AG09309 (cell line): ENCODE measurements around the gene HTR4.
"Not testable (repeated sequence)": the region's sequence is repeated elsewhere in the genome, so short reads cannot be mapped to it uniquely, and the experiment has no call there.

Experiments
- DNase-seq: peaks from one replicate; pipeline ENCODE4 v3.0.0-alpha.2; 2010; ENCODE audit warnings: low read depth
- H3K4me3 ChIP-seq: 2 replicates; pipeline ENCODE4 v1.5.1; 2011; ENCODE audit warnings: mild to moderate bottlenecking, low read depth, low read length, moderate library complexity; ENCODE audit not compliant: control insufficient read depth
- TF ChIP-seq, protein P1 (sequence below): IDR thresholded peaks from 2 replicates; pipeline ENCODE4 v1.5.1; 2011; ENCODE audit warnings: mild to moderate bottlenecking, low read depth, low read length, inconsistent platforms; ENCODE audit not compliant: insufficient read depth, control insufficient read depth; ENCODE audit errors: missing control alignments

HTR4 gene

DNA sequence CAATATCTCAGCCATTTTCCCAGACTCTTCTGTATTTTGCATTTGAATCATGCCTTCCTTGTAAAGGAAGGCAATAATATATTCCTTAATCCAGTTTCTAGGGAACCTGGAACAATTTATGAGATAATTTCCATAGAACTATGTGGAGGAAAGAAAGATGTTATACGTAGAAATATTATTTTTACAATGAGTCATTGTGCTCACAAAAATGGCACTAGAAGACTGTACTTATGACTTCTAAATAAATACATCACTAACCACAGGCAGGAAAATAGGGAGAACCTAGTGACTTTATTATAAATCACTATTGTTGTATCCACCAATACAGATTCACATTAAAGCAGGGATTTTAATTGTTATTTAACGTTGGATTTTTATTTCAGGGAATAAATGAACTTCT is 182.9 kb downstream of the HTR4 start:
- TF ChIP-seq, protein P1, sequence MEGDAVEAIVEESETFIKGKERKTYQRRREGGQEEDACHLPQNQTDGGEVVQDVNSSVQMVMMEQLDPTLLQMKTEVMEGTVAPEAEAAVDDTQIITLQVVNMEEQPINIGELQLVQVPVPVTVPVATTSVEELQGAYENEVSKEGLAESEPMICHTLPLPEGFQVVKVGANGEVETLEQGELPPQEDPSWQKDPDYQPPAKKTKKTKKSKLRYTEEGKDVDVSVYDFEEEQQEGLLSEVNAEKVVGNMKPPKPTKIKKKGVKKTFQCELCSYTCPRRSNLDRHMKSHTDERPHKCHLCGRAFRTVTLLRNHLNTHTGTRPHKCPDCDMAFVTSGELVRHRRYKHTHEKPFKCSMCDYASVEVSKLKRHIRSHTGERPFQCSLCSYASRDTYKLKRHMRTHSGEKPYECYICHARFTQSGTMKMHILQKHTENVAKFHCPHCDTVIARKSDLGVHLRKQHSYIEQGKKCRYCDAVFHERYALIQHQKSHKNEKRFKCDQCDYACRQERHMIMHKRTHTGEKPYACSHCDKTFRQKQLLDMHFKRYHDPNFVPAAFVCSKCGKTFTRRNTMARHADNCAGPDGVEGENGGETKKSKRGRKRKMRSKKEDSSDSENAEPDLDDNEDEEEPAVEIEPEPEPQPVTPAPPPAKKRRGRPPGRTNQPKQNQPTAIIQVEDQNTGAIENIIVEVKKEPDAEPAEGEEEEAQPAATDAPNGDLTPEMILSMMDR: no peak
- no peak overlapping the region for H3K4me3 ChIP-seq
- no peak for DNase-seq

DNA sequence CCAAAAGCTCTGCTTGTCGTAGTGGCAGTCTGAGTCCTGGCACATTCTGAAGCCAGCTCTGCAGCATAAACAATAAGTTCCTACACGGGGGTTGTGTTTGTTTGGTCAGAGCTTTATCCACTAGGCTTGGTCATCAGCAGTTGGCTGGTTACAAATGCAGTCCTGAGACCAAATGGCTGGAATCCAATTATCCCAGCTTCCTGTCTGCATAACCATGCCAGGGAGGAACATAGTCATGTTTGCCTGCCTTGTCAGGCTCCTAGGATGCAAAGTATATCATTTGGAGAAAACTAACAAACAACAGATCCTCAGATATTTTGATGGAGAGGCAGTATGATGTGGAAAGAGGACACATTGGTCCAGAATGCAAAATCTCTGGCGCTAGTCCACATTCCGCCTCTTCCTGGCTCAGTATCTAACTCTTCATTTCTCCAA is 184.8 kb downstream of the HTR4 start:
- no peak overlapping the region for H3K4me3 ChIP-seq
- TF ChIP-seq, protein P1: no peak
- DNase-seq: peak; percentile 17

DNA sequence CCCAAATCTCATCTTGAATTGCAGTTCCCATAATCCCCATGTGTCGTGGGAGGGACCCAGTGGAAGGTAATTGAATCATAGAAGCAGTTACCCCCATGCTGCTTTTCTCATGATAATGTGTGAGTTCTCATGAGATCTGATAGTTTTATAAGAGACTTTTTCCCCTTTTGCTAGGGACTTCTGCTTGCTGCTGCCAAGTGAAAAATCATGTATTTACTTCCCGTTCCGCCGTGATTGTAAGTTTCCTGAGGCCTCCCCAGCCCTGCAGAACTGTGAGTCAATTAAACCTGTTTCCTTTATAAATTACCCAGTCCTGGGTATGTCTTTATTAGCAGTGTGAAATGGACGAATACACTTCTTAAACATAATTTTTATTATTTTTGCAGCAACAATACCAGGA is 185.6 kb downstream of the HTR4 start:
- not testable (repeated sequence) for DNase-seq, H3K4me3 ChIP-seq

DNA sequence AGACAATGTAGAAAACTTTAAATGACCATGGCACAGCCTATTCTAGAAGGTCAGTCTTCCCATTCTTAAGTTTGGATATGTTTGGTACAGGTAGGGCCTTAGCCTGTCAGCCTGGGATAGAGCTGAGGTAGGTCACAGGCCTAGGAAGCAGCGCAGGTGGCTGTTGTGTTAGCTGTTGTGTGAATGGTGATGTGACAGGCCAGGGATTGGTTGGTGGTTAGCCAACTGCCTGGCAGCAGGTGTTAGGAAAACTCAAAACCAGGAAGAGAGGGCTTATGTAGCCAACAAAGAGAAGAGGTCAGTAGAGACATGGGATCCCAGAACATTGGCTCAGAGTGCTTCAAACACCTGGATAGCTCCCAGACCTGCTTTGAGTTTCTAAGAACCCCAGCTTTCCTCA is 186.4 kb downstream of the HTR4 start:
- H3K4me3 ChIP-seq: no peak overlapping the region
- no peak for DNase-seq
- TF ChIP-seq, protein P1: no peak

DNA sequence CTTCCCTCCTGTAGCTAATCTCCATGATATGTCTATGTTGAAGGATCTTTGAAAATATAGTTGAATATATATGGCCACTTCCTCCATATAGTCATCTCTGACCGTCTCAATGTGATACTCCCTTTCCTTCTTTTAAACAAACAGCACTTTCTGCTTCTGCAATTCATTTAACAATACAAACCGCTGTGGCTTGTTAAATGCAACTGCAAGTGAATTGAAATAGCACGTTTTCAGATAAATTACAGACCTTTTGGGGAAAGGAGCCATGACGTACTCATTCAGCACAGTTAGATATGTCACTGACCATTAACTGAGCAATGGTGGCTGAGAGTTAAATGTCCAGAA is 188.1 kb downstream of the HTR4 start:
- TF ChIP-seq, protein P1: no peak
- H3K4me3 ChIP-seq: no peak overlapping the region
- DNase-seq: no peak

DNA sequence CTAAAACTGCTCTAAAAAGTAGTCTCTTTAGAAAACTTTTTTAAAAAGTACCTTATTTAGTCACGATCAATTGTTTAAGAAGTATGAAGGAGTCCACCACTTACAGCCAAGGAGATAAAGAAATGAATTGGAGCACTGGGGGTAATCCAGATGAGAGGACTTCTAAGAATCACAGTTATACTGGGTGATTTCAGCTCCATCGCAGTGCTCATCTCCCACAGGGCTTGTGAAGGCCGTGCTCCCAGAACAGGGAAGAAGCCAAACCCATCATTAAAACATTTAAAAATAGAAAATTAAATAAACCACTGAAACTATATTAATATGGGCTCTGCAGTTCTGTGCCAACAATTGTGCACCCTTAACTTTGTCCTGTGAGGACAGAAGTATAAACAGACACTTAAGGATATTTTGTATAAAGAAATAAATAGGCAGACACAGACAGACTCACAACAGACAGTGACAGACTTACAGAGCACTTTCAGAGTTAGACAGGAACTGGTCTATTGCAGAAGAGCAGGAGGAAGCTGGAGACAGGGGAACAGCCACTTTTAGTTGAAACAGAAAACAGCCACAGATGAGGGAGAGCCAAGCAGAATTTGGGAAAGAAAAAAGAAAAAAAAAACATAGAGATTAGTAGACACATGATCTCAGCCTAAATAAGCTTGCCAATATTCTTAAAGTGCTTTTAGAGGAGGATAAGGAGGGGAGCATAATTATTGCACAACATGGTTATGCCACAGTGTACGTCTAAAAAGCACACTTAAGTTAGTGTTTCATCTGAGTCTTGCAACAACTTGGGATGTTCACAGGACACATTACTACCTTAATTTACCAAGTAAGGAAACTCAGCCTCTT is 188.7 kb downstream of the HTR4 start:
- DNase-seq: no peak
- H3K4me3 ChIP-seq: no peak overlapping the region
- TF ChIP-seq, protein P1: no peak

DNA sequence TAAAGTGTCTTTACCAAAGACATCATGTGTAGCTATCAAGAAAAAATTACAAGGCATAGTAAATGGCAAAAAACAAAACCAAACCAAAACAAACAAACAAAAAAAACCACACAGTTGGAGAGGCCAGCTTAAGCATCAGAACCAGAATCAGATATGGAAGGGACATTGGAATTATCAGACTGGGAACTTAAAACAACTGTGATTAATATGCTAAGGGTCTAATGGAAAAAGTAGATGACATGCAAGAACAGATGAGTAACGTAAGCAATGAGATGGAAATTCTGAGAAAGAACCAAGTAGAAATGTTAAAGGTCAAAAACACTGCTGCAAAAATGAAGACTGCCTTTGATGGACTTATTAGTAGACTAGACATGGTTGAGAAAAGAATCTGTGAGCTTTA is 194.7 kb downstream of the HTR4 start:
- TF ChIP-seq, protein P1: no peak
- no peak for DNase-seq
- H3K4me3 ChIP-seq: no peak overlapping the region
